GM18505 (cell line): ENCODE data around the gene PIGK.

ENCODE experiments used
- ATAC-seq: cut with Tn5 transposase; IDR thresholded peaks from one replicate; pipeline ENCODE4 v1.9.1; 2021; ENCODE audit not compliant: unreplicated experiment
- POLR2A ChIP-seq: IDR thresholded peaks from 4 replicates; pipeline ENCODE4 v1.6.1; 2011; ENCODE audit warnings: borderline replicate concordance; ENCODE audit not compliant: insufficient read depth, insufficient read length; ENCODE audit errors: extremely low read depth

The PIGK gene

GRCh38 chr1:77051425-77051824 lies 167.8 kb downstream of the PIGK start:
- TF ChIP-seq POLR2A, result no peak
- no peak for ATAC-seq

- no peak for TF ChIP-seq POLR2A
- ATAC-seq, result no peak
These were observed 170.6 kb downstream of the PIGK start for GRCh38 chr1:77048615-77049005.

GRCh38 chr1:77047978-77048614 lies 171.1 kb downstream of the PIGK start:
- no peak for TF ChIP-seq POLR2A
- no peak for ATAC-seq

- ATAC-seq, result no peak
These were observed 171.7 kb downstream of the PIGK start for GRCh38 chr1:77047575-77047974.

GRCh38 chr1:77044133-77044849 lies 174.9 kb downstream of the PIGK start:
- no peak for ATAC-seq
- TF ChIP-seq POLR2A, result no peak

More at GRCh38 chr1:77047575-77047974, 171.7 kb downstream of the PIGK start:
- TF ChIP-seq POLR2A, result no peak

GRCh38 chr1:77040826-77041225 lies 178.4 kb downstream of the PIGK start:
- no peak for ATAC-seq
- TF ChIP-seq POLR2A, result no peak

GRCh38 chr1:77039739-77040138 lies 179.5 kb downstream of the PIGK start:
- no peak for TF ChIP-seq POLR2A
- no peak for ATAC-seq

- TF ChIP-seq POLR2A, result no peak
- ATAC-seq, result no peak
These were observed 180.1 kb downstream of the PIGK start for GRCh38 chr1:77039111-77039510.
